Measurements from ENCODE around the gene RPL22L1. TPM values are rescaled to one million over a fixed set of nuclear protein-coding genes. Genes with fewer than 3 reads are reported as not detected.

RPL22L1 gene
- total and polyA plus RNA-seq, 2 of the 4 experiments (the other 2 are of a cell fraction), result 37.1 to 92.0 TPM

Other genes starting within 250 kb of the RPL22L1 start
- 7.7 and 15.0 TPM in 2 replicates for gene EIF5A2, start 38.4 kb upstream of the RPL22L1 start, total RNA-seq (2012; rRNA removed)
- 4.4 and 7.8 TPM in 2 replicates for gene EIF5A2, start 38.4 kb upstream of the RPL22L1 start, polyA plus RNA-seq (2012; rRNA removed)
- not detected in 2 replicates for gene SLC2A2, start 156.5 kb upstream of the RPL22L1 start, total RNA-seq (2012; rRNA removed)
- not detected in 2 replicates for gene SLC2A2, start 156.5 kb upstream of the RPL22L1 start, polyA plus RNA-seq (2012; rRNA removed)